Measurements from ENCODE around the gene AGAP1.

The AGAP1 gene

GRCh38 chr2:235690809-235691450 is 197.1 kb downstream of the AGAP1 start:
- DNase-seq (ENCODE audit: low read depth in 2 of 2): no peak

GRCh38 chr2:235692076-235692475 is 198.2 kb downstream of the AGAP1 start:
- no peak for DNase-seq (ENCODE audit: low read depth in 2 of 2)

DNA sequence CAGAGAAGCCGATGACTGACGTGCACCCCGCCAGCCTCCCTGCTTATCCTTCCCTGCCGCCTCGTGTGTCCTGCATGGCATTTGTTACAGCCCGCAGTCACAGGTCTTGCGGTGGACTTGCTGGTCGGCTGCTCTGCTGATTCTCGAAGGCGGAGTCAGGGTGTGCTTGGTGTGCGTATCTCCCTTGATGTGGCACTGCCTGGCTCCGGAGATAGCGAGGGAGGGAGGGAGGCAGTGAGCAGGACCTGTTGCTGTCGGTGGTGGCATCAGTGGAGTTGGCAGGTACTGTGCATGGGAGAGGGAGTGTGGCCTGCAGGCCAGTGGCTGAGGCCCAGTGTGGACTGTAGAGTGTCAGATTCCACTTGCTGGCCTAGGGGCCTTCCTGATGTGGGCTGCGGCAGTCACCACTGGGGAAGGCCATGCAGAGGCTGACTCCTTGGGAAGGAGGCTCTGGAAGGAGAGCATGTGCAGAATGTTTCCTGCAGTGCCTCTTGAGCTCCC is 198.9 kb downstream of the AGAP1 start:
- DNase-seq (ENCODE audit: low read depth in 2 of 2): no peak

DNA sequence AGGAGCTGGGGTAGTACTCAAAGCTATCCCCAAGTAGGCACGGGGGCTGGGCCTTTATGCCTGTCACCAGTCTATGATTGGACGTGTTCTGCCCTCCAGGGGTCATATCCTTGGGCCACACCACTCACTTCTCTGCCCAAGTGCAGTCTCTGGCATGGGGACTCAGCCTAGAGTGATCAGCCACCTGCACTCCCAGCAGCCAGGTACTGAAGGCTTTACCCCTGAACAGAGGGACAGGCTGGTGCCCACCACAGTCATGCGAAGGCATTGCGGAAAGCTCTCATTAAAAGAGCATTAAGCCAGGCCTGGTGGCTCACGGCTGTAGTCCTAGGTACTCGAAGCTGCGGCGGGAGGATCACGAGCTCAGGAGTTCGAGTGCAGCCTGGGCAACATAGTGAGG is 199.4 kb downstream of the AGAP1 start:
- DNase-seq (ENCODE audit: low read depth in 2 of 2): no peak

DNA sequence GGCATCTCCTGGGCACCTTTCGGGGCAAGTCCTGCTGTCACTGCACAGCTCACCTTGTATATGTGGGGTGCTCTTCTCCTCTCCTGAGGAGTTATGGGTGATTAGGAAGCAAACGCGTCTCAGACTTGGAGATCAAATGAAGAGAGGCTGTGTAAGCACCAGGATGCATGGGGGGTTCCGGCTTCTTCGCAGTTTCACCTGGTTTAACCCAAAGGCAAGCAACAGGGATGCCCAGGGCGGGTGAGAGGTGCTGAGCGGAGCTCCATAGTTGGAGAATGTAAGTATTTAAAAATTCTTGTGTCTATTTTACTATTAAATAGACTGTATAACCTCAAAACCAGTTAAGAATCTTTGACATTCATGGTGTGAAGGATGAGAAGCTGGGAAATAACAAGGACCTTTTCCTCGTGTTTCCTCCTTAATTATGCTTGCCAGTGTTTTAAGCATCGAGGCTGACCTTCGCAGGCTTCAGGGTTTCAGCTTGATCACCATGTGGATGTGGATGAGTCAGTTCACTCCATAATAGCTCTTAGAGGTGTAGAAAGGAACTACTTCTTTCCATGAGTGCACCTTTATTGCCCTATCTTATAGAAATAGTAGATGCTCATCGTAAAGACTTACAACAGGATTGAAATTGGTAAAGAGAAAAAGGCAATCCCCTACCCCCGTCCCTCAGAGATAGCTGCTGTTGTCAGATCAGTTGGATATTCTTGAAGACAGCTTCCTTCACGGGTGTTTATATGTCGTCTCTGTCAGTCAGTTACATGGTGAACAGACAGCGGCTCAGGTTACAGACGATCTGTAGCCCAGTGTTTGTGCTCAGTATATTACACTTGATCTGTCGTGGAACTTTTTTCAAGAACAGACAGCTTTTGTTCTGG is 201.1 kb downstream of the AGAP1 start:
- DNase-seq (ENCODE audit: low read depth in 2 of 2): no peak

DNA sequence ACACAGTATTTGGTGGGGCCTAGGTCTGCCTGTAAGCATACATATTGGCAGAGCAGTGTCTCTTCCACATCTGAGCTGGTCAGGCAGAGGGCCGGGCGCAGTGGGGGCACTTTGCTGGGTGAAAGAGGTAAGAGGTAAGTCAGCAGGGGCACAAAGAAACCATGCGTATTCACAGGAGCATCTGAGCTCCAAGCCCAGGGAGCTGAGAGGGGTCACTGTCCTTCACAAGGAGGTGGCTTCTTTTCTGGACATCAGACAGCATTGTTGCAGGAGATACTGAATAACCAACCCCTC is 201.7 kb downstream of the AGAP1 start:
- no peak for DNase-seq (ENCODE audit: low read depth in 2 of 2)

DNA sequence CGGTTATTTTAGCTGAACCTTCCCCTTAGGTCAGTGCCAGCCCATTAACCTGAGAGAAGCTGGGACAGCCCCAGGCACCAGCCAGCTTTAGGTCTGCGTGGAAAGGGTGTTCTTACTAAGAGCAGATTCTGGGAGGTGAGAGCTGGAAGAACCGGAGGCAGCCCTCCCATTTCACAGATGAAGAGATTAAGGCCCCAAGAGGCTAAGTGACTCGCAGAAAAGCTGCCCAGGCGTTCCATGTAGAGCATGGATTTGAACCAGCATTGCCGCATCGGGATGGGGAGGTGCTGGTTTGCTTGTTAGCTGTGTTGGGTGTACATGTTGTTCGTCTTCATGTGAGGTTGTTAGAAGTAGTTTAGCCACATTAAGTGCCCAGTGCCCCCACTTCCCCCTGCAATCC is 203.2 kb downstream of the AGAP1 start:
- DNase-seq (ENCODE audit: low read depth in 2 of 2): no peak

DNA sequence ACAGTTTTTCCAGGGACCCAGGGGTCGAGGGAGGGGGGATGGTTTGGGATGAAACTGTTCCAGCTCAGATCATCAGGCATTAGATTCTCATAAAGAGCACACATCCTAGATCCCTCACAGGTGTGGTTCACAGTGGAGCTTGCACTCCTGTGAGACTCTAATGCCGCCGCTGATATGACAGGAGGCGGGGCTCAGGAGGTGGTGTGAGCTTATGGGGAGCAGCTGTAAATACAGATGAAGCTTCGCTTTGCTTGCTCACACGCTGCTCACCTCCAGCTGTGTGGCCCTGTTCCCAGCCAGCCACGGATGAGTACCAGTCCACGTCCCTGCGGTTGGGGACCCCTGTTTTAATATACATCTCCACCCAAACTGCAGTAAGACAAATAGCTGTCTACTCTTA is 204.2 kb downstream of the AGAP1 start:
- DNase-seq (ENCODE audit: low read depth in 2 of 2): no peak

GRCh38 chr2:235698491-235698890 is 204.6 kb downstream of the AGAP1 start:
- DNase-seq (ENCODE audit: low read depth in 2 of 2): no peak

- no peak for DNase-seq (ENCODE audit: low read depth in 2 of 2)
Observed at GRCh38 chr2:235699576-235699975, 205.7 kb downstream of the AGAP1 start.

- no peak for DNase-seq (ENCODE audit: low read depth in 2 of 2)
Observed at GRCh38 chr2:235701206-235701981, 207.6 kb downstream of the AGAP1 start.

DNA sequence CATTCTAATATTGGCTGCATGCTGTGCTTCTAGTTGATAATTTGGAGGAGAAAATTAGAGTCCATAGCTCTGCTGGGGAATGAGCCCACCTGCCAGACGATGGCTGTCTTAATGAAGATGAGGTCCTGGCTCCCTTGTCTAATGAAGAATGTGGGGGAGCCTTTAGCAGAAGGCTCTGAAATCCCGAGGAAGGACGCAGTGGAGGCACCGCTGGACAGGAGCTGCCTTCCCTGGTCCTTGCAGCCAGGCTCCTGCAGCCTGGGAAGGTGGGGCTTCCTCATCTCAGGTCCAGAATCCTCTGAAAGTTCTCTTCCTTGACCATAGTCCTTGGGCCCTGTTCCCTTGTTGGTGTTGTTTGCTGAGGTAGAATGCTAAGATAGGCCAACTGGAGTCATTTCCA is 208.3 kb downstream of the AGAP1 start:
- no peak for DNase-seq (ENCODE audit: low read depth in 2 of 2)

GRCh38 chr2:235703711-235704295 is 210.0 kb downstream of the AGAP1 start:
- DNase-seq (ENCODE audit: low read depth in 2 of 2): no peak

- no peak for DNase-seq (ENCODE audit: low read depth in 2 of 2)
Observed at GRCh38 chr2:235705296-235705695, 211.5 kb downstream of the AGAP1 start.

DNA sequence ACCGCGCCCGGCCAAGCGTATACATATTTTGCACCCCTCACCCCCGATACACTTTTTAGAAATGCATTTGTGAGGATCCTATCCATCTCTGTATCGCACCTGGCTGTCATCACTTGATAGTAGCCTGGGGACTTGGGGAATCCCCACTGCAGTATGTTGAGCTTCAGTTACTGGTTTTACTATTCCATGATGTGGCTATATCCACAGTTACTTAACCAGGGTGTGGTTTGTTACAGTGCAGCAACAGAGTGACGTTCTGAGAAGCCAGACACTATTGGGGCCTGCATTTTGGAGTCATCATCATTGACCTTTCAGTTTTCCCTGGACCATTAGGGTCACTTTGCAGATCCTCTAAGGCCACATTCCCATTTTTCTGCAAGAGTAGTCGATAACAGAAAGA is 212.7 kb downstream of the AGAP1 start:
- no peak for DNase-seq (ENCODE audit: low read depth in 2 of 2)

DNA sequence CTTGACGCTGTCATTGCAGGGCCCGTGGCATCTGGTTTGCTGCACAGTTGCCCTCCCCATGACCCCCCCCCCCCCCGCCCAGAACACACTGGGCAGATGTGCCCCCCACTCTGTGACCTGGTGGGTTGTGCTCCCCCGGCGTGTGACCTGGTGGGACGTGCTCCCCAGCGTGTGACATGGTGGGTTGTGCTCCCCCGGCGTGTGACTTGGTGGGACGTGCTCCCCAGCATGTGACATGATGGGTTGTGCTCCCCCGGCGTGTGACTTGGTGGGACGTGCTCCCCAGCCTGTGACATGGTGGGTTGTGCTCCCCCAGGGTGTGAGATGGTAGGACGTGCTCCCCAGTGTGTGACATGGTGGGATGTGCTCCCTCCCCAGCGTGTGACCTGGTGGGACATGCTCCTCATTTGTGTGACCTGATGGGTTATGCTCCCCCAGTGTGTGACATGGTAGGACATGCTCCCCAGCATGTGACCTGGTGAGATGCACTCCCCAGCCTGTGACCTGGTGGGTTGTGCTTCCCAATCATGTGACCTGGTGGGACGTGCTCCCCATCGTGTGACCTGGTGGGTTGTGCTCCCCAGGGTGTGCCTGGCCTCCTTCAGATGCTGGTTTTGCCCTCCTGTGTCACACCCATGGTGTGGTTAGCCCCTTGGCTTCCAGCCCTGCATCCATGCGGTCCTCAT is 213.7 kb downstream of the AGAP1 start:
- DNase-seq (ENCODE audit: low read depth in 2 of 2): no peak

DNA sequence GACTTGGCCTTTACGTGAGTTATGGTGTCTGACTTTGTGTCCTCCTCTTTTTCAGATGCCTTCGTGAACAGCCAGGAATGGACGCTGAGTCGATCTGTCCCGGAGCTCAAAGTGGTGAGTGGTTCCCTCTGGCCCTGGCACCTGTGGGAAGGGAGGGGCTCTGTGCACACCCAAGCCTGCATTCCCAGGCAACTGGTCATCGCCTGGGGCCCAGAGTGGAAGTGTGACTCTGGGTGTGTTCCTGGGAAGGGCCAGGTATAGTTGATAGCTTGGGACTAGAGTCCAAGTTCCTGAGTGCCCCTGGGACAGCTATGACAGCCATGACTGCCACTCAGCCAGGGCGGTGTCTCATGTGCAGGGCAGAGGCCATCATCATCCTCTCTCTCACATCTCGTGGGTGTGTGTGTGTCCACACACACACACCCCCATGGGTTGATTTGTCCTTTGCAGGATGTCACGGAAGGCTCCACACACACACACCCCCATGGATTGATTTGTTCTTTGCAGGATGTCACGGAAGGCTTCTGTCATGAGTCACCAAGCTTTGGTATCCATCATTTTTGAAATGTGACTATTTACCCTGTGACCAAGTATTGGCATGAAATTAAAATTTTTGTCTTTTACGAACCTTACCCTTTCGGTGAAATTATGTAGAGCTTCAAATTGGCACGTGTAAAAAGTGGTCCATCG is 215.4 kb downstream of the AGAP1 start:
- DNase-seq (ENCODE audit: low read depth in 2 of 2): no peak

GRCh38 chr2:235709969-235710879 is 216.4 kb downstream of the AGAP1 start:
- no peak for DNase-seq (ENCODE audit: low read depth in 2 of 2)

DNA sequence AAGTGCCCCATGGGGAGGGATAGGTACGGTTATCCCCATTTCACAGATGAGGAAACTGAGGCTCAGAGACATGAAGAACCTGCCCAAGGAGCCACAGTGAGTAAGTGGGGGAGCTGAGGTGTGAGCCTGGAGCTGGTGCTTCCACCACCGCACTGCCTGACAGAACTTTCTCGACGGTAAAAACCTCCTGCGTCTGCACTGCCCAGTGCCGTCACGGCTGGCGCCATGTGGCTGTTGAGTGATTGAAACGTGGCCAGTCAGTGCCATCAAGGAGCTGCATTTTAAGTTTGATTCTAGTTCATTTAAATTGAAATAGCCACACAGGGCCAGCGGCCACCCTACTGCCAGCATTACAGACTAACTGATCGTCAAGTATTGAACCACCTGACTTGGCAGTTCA is 217.1 kb downstream of the AGAP1 start:
- no peak for DNase-seq (ENCODE audit: low read depth in 2 of 2)

- DNase-seq (ENCODE audit: low read depth in 2 of 2): no peak
Observed at GRCh38 chr2:235711527-235711926, 217.7 kb downstream of the AGAP1 start.
